AG09309 (cell line): ENCODE data around the gene GRK2.

Experiments used
- DNase-seq: peaks from one replicate; pipeline ENCODE4 v3.0.0-alpha.2; 2010; ENCODE audit warnings: low read depth
- H3K4me3 ChIP-seq: 2 replicates; pipeline ENCODE4 v1.5.1; 2011; ENCODE audit warnings: mild to moderate bottlenecking, low read depth, low read length, moderate library complexity; ENCODE audit not compliant: control insufficient read depth
- TF ChIP-seq, protein P1 (sequence below): IDR thresholded peaks from 2 replicates; pipeline ENCODE4 v1.5.1; 2011; ENCODE audit warnings: mild to moderate bottlenecking, low read depth, low read length, inconsistent platforms; ENCODE audit not compliant: insufficient read depth, control insufficient read depth; ENCODE audit errors: missing control alignments

GRK2 gene

DNA sequence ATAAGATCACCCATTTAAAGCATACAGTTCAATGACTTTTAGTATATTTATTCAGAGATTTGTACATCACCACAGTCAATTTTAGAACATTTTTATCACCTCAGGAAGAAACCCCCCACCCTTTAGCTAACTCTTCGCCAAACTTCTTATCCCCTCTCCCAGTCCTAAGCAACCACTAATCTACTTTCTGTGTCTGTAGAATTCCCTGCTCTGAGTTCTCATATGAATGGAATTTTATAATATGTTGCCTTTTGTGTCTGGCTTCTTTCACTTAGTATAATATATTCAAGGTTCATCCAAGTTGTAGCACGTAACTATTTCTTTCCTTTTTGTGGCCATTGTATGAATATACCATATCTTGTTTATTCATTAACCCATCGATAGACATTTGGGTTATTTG, 26.4 kb downstream of the GRK2 start:
- TF ChIP-seq, protein P1, sequence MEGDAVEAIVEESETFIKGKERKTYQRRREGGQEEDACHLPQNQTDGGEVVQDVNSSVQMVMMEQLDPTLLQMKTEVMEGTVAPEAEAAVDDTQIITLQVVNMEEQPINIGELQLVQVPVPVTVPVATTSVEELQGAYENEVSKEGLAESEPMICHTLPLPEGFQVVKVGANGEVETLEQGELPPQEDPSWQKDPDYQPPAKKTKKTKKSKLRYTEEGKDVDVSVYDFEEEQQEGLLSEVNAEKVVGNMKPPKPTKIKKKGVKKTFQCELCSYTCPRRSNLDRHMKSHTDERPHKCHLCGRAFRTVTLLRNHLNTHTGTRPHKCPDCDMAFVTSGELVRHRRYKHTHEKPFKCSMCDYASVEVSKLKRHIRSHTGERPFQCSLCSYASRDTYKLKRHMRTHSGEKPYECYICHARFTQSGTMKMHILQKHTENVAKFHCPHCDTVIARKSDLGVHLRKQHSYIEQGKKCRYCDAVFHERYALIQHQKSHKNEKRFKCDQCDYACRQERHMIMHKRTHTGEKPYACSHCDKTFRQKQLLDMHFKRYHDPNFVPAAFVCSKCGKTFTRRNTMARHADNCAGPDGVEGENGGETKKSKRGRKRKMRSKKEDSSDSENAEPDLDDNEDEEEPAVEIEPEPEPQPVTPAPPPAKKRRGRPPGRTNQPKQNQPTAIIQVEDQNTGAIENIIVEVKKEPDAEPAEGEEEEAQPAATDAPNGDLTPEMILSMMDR, result no peak
- H3K4me3 ChIP-seq, result no peak overlapping the region
- no peak for DNase-seq

DNA sequence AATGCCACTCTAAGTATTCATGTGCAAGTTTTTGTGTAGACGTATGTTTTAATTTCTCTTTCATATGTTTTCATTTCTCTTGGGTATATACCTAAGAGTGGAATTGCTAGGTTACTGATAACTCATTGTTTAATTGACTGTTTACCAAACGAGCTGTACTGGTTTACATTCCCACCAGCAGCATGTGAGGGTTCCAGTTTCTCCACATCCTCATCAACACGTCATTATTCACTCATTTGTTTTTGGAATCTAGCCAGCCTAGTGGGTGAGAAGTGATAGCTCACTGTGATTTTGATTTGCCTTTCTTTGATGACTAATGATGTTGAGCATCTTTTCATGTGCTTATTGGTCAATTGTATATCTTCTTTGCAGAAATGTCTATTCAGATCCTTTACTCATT, 26.8 kb downstream of the GRK2 start:
- TF ChIP-seq, protein P1, result no peak
- no peak for DNase-seq
- no peak overlapping the region for H3K4me3 ChIP-seq

DNA sequence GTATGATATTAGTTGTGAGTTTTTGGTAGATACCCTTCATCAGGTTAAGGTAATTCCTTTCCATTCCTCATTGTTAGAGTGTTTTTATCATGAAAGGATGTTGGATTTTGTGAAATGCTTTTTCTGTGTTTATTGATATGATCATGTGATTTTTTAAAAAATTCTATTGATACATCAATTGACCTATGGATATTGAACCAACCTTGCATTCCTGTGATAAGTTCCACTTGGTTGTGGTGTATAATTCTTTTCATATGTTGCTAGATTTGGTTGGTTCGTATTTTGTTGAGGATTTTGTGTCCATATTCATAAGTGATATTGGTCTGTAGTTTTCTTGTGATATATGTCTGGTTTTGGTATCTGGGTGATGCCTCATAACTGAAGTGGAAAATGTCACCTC, 29.6 kb downstream of the GRK2 start:
- no peak for DNase-seq
- TF ChIP-seq, protein P1, result no peak
- no peak overlapping the region for H3K4me3 ChIP-seq

DNA sequence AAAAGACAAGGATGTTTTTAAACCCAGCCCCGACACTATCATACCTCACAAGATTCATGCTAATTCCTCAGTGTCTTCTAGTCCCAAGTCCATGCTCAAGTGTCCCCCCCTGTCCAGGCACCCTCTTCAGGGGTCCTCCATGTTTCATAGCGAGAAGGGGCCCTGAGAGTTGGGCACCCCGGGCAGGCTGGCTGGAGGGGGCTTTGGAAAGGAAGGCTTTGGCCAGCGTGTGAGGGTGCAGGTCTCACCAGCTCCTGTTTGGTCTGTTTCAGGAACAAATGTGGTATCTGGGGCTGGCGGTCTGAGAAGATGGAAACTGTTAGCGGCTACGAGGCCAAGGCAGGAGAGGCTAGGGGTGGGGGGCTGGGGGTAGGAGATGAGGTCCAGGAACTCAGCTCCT, 32.5 kb downstream of the GRK2 start:
- DNase-seq, result no peak

DNA sequence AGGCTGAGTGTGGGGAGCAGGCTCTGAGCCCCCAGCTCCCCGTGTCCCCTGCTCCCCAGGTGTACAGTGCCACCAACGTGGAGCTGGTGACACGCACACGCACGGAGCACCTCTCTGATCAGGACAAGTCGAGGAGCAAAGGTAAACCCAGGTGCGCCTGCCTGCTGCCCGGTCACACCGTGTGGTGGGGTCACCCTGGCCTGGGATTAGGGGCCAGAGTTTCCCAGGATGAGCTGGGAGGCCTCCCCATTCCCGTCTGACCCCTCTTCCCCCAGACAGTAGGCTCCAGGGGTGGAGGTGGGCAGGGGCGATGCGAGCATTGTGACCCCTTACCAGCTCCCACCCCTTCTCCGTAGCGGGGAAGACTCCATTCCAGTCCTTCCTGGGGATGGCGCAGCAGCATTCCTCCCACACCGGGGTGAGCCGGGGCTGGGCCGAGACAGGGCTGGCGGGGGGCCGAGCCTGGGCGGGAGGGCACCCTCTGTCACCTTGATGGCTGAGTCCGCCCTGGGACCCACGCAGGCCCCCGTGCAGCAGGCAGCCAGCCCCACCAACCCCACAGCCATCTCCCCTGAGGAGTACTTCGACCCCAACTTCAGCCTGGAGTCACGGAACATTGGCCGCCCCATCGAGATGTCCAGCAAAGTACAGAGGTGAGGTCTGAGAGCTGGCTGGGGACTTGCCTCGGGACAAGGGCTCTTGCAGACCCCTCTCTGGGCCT, 33.4 kb downstream of the GRK2 start:
- no peak overlapping the region for H3K4me3 ChIP-seq
- DNase-seq, result no peak
- TF ChIP-seq, protein P1, result no peak

More for the DNA sequence above, 32.5 kb downstream of the GRK2 start:
- TF ChIP-seq, protein P1, result no peak
- H3K4me3 ChIP-seq, result no peak overlapping the region

DNA sequence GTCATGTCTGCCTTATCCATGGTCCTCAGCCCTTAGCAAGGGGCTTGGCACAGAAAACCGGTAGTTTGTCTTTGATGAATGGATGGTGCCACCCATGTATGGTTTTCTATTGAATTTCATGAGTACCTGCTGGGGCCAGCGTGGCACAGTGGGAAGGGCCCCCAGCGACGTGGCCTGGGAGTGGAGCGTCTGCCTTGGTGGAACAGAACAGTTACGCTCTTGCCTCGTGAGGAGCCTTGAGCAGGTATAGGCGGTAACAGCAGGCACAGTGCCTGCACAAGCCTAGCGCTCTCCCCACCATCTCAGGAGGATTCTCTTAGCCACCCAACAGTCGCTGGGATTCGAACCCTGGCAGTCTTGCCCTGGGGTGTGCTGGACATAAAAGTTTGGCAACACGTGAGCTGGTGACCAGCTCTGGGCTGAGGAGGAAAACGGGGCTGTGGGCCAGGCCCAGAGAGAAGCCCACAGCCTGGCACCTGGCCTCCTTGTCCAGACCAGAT, 34.0 kb downstream of the GRK2 start:
- TF ChIP-seq, protein P1, result no peak
- H3K4me3 ChIP-seq, result no peak overlapping the region
- no peak for DNase-seq

DNA sequence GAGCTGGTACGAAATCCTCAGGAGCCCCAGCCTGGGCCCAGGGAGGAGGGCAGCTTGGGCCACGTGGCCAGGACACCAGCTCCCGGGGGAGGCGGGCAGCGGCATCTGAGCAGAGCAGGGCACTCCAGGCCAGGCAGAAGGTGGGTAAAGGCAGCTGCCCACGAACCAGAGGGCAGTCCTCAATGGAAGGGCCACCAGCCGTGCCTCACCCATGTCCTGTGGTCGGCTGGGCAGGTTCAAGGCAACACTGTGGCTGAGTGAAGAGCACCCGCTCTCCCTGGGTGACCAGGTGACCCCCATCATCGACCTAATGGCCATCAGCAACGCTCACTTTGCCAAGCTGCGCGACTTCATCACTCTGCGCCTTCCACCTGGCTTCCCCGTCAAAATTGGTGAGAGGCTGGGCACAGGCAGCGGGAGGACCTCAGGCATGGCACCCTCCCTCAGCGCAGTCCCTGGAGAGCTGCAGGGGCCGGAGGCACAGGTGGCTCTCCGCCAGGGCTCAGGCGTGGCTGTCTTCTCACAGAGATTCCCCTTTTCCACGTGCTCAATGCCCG, 34.6 kb downstream of the GRK2 start:
- DNase-seq, result no peak
- TF ChIP-seq, protein P1, result no peak
- no peak overlapping the region for H3K4me3 ChIP-seq
